ENCODE measurements around the gene ARHGDIA.
"Not testable (repeated sequence)": the region's sequence is repeated elsewhere in the genome, so short reads cannot be mapped to it uniquely, and the experiment has no call there.

ARHGDIA gene

DNA sequence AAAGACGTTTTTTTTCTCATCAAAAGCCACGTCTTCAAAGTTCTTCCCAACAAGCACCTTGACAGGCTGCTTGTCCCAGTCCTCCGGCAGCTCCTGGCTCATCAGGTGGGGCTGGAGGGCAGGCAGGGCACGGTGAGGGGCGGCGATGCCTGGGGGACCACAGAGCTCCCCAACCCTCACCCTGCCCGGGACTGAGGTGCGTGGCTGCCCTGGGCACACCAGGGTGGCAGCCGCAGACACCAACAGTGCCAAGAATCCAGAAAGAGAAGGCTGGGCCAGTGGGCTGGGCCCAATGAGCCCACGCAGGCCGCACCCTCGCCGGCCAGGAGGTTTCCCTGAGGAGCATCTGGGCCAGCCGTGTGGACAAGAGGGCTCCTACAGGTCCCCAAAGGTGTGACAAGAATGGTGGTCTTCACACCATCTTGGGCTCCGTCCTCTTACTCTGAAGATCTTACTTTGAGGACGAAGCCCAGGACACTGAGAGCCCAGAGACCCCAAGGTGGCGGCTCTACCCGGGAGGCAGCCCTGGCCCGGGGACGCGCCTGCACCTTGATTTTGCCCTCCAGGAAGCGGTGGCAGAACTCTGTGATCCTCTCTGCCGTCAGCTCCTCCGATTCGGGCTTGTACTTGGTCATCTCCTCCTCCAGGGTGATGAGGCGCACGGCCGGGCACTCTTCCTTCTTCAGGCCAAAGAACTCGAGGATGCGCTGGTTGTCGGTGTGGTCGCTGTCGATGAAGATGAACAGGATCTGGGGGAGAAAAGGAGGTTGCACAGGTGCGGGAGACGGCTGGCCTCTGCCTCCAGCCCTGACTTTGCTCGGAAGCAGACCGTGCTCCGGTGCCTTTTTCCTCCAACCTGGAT, 25.0 kb downstream of the ARHGDIA start:
- Mint-ChIP-seq H3K4me3 (no peak overlapping the region), H3K36me3 (peaks cover 3% of the 10 kb centered on the region), H3K9me3 (no peaks in the 10 kb centered on the region), H3K27me3 (no peaks in the 10 kb centered on the region), H3K27ac (no peak overlapping the region), H3K4me1 (no peaks in the 10 kb centered on the region)

DNA sequence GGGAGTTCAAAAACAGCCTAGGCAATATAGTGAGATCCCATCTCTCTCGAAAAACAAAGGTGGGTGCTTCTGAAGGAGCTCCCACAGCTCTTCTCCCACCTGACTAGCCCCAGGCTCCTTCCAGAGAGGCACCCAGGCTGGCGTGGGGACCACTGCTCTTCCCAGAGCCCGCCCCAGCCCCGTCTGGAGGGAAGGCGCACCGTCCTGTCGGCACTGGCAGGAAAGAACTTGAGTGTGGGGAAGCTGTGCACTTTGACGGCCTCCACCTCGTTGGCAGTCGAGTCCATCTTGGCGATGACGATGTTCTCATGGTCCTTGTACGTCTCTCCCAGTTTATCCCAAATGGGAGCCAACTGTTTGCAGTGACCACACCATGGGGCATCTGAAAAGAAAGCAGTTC, 25.8 kb downstream of the ARHGDIA start:
- Mint-ChIP-seq H3K36me3 (peaks cover 3% of the 10 kb centered on the region), H3K9me3 (no peaks in the 10 kb centered on the region), H3K4me1 (no peaks in the 10 kb centered on the region), H3K4me3 (no peak overlapping the region), H3K27ac (peak overlapping the region; percentile 59), H3K27me3 (no peaks in the 10 kb centered on the region)

DNA sequence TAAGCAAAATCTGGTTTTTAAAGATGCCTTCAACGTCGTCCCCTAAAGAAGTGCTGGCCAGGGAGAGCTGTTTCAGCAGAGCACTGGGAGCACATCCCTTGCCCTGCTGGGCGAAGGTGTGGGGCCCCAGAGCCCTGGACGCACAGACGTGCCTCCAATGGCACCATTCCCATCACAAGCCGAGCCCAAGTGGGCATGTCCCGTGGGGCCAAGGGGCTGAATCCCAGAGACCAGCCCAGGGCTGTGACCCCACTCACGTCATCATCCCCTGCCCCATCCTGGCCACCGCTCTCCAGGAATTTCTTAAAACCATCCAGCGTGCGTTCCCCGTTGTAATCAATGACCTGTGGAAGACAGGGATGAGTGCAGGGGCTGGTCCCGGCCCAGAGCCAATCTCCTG, 26.2 kb downstream of the ARHGDIA start:
- Mint-ChIP-seq H3K9me3 (no peaks in the 10 kb centered on the region), H3K4me1 (no peaks in the 10 kb centered on the region), H3K27ac (peak overlapping the region; percentile 59), H3K4me3 (no peak overlapping the region), H3K36me3 (peaks cover 3% of the 10 kb centered on the region), H3K27me3 (no peaks in the 10 kb centered on the region)

DNA sequence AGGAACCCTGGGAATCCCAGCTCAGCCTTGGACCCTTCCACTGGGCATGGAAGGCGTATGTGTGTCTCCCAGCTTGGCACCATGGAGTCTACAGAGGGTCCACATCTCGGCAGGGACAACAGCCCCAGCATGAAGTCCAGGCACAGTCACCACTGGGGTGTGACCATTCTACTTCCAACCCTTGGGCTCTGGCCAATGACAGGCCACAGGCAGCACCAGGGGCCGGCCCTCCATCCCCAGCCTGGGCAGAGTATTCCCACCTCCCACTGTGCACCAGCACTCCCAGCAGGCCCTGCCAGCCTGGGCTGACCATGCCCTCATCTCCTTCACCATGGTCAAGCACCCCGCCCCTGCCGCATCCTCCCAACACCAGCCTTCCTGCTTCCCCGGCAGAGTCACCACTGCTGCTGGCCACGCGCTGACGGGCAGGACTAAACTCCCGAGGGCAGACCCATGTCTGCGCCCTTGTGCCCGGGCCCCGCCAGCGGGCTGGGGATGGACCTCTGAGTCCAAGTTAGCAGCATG, 26.7 kb downstream of the ARHGDIA start:
- Mint-ChIP-seq H3K4me3 (no peak overlapping the region), H3K27me3 (no peaks in the 10 kb centered on the region), H3K4me1 (no peaks in the 10 kb centered on the region), H3K36me3 (peaks cover 3% of the 10 kb centered on the region), H3K9me3 (no peaks in the 10 kb centered on the region), H3K27ac (no peak overlapping the region)

DNA sequence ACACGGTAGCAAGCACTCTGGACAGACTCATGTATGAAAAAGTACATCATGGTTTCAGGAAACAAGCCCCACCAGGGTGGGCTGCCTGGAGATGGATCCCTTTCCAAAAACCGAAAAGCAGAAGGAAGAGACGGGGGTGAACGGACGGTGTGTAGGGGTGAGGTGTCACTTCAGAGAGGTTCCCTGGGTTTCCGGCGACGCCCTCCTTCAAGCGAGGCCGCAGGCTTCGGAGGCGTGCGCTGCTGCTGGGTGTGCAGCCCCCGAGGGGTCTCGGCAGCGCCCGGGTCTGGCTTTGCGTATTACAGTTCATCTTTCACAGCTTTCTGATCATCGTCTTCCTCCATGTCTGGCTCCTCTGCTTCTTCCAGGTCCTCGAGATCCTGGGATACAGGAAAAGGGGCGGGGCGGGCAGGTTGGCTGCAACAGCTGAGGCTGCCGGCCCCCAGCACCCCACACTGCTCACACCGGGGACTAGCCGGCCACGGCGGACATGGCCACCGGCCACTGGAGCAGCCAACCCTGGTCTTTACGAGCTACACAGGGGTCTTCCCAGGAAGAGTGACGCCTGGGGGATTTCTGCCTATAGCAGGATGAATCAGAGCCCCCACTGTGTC, 27.3 kb downstream of the ARHGDIA start:
- Mint-ChIP-seq H3K4me1 (no peaks in the 10 kb centered on the region), H3K9me3 (no peaks in the 10 kb centered on the region), H3K27ac (no peak overlapping the region), H3K27me3 (no peaks in the 10 kb centered on the region), H3K4me3 (no peak overlapping the region), H3K36me3 (peaks cover 3% of the 10 kb centered on the region)

DNA sequence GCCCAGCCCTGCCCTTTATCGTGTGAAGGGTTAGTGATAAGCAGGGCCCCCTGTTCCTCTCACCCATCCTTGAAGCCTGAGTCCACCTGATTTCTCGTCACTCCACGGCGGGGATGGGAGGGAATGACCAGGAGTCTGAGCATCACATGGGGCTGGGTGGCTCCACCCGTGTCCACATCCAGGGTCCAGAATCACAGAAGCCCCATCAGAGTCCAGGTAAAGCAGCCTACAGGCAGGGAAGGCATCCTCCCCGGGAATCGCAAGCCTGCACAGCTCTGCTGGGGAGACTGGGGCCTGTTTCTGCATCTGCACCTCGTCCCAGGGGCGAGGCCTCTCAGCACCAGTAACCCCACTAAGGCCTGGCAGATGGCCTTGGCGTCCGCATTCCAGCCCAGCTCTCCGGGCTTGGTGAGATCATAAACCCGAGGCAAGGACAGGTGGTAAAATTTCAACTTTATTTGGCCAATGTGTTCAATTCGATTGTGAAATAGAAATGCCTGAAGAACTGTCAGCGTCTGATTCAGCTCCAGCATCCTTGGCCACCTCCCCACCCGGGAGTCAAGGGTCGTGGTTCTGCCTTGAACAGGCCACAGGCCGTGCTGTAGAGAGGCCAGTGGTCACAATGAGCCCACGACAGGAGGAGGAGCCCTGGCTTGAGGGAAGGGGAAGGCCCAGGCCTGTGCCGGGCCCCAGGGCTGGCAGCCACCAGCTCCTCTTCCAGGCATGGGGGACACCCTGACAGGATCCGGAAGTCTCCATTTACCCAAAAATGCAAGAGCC, 28.2 kb downstream of the ARHGDIA start:
- no peaks in the 10 kb centered on the region for H3K9me3 Mint-ChIP-seq
- H3K27ac Mint-ChIP-seq, result no peak overlapping the region
- peaks cover 3% of the 10 kb centered on the region for H3K36me3 Mint-ChIP-seq
- no peak overlapping the region for H3K4me3 Mint-ChIP-seq
- no peaks in the 10 kb centered on the region for H3K4me1 Mint-ChIP-seq
- no peaks in the 10 kb centered on the region for H3K27me3 Mint-ChIP-seq

DNA sequence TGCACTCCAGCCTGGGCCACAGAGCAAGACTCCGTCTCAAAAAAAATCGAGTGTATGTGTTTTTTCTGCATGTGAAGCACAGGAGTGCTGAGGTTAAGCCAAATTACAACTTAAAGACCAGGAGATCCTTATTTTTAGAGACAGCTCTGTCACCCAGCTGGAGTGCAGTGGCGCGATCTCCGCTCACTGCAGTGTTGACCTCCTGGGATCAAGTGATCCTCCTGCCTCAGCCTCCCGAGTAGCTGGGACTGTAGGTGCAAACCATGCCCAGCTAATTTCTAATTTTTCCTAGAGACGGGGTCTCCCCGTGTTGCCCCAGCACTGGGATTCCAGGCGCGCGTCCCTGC, 28.8 kb downstream of the ARHGDIA start:
- no peaks in the 10 kb centered on the region for H3K4me1 Mint-ChIP-seq
- H3K27me3 Mint-ChIP-seq, result no peaks in the 10 kb centered on the region
- no peak overlapping the region for H3K27ac Mint-ChIP-seq
- no peaks in the 10 kb centered on the region for H3K9me3 Mint-ChIP-seq
- no peak overlapping the region for H3K4me3 Mint-ChIP-seq
- H3K36me3 Mint-ChIP-seq, result peaks cover 3% of the 10 kb centered on the region

DNA sequence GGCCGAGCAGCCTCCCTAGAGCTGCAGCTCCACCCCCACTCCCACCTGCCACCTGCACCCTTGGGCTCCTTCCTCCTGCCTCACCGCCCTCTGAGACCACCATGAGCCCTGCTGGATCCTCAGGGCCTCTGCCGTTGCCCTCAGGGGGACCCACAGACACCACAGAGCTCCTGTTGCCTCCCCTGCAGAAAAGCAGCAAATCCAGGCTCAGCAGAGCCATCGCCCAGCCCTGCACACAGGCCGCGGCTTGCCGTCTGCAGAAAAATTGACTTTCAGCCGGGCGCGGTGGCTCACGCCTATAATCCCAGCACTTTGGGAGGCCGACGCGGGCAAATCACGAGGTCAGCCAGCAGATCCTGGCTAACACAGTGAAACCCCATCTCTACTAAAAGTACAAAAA, 29.3 kb downstream of the ARHGDIA start:
- Mint-ChIP-seq H3K36me3 (peaks cover 3% of the 10 kb centered on the region), H3K9me3 (no peaks in the 10 kb centered on the region), H3K27me3 (no peaks in the 10 kb centered on the region), H3K4me3 (no peak overlapping the region), H3K27ac (peak overlapping the region; percentile 30), H3K4me1 (no peaks in the 10 kb centered on the region)

DNA sequence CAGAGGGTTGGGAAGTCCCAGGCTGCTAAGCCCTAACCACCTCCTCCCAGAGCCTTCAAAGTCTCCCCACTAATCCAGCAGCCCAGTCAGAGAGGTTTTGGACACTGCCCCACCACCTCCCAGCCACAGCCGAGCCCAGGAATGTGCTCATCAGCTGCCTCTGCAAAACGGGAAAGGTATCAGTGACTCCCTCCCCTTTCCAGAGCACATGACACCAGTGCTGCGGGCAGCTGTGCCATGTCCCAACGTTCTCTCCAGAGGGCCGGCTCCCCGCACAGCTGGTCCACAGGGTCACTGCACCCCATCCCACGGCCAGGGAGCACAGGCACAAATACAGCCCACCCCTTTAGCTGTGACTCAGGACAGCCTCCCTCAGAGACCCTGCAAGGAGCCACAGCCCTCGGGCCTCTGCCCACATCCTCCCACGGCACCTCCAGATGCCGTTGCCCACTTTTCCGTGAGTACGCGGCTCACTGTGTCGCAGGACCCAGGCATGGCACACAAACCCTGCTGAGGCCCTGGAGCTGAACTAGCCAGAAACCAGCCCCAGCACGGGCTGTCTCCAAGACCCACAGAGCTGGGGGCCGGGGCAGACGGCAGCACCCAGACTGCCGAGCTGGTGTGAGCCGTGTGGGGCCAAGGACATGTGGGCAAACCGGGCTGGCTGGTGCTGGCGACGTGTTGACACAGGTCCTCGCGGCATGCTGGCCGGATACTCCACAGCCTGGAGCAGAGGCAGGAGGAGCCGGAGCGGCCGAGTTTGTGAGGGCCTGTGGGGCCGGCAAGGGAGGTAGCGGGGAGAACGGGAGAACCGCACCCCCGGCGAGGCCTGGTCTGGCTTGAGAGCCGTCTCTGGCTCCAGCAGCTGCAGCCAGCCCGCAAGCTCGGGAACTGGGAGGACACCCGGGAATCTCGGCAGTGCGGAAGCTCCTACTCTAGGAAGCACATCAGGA, 30.0 kb downstream of the ARHGDIA start:
- H3K4me1 Mint-ChIP-seq, result no peaks in the 10 kb centered on the region
- no peaks in the 10 kb centered on the region for H3K9me3 Mint-ChIP-seq
- H3K27ac Mint-ChIP-seq, result no peak overlapping the region
- no peak overlapping the region for H3K4me3 Mint-ChIP-seq
- H3K27me3 Mint-ChIP-seq, result no peaks in the 10 kb centered on the region
- H3K36me3 Mint-ChIP-seq, result peaks cover 3% of the 10 kb centered on the region

DNA sequence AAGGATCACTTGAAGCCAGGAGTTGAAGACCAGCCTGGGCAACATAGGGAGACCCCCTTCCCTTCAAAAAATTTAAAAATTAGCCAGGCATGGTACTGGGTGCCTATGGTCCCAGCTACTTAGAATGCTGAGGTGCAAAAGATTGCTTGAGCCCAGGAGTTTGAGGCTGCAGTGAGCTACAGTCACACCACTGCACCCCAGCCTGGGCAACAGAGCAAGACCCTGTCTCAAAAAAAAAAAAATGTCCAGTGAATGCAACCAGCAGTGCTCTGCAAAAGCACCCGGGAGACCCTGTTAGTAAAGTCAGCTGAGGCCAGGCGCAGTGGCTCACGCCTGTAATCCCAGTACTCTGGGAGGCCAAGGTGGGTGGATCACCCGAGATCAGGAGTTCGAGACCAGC, 31.1 kb downstream of the ARHGDIA start:
- not testable (repeated sequence) for H3K9me3 Mint-ChIP-seq, H3K4me1 Mint-ChIP-seq, H3K27me3 Mint-ChIP-seq, H3K4me3 Mint-ChIP-seq, H3K27ac Mint-ChIP-seq, H3K36me3 Mint-ChIP-seq

DNA sequence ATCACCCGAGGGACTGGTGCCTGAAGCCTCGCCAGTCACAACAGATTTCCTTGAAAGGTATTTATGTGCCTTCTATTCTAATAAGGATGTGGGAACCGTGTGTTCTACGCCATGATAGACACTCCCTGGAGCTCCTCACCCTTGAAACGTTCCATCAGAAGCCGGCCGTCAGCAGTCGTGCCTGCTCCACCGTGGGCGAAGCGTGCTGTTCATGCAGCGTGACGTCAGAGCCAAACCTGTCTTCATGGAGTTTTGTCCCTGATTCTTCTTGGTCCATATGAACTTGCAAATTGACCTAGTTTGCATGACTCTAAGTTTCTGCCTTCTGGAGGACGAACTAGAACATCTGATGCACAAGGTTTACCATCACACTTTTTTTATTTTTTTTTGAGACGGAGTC, 31.8 kb downstream of the ARHGDIA start:
- no peaks in the 10 kb centered on the region for H3K4me1 Mint-ChIP-seq
- no peak overlapping the region for H3K27ac Mint-ChIP-seq
- no peaks in the 10 kb centered on the region for H3K27me3 Mint-ChIP-seq
- peaks cover 3% of the 10 kb centered on the region for H3K36me3 Mint-ChIP-seq
- H3K4me3 Mint-ChIP-seq, result no peak overlapping the region
- H3K9me3 Mint-ChIP-seq, result no peaks in the 10 kb centered on the region

DNA sequence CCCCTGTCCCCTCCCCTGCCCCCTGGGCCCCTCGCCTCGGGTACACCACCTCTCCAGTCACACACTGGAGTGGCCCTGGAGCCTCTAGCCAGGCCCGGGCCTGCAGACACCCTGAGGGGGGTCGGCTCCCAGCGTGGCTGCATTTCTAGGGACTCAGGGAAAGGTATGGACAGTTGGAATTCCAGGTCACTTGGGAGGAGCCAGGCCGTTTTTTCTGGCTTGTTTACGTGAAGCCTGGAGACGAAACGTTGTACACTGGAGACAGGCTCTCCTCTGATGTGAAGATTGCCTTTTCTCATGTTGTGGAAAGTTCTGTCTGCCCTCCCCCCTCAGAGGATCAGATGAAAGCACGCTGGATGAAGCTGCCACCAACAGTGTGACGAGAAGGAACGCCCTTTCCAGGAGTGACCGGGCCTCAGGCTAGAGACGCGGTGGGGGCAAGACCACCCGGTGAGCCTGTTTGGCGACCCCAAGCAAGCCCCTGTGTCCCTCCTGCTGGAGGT, 32.3 kb downstream of the ARHGDIA start:
- H3K4me1 Mint-ChIP-seq, result no peaks in the 10 kb centered on the region
- no peaks in the 10 kb centered on the region for H3K27me3 Mint-ChIP-seq
- H3K36me3 Mint-ChIP-seq, result peaks cover 3% of the 10 kb centered on the region
- H3K27ac Mint-ChIP-seq, result no peak overlapping the region
- no peak overlapping the region for H3K4me3 Mint-ChIP-seq
- H3K9me3 Mint-ChIP-seq, result no peaks in the 10 kb centered on the region

DNA sequence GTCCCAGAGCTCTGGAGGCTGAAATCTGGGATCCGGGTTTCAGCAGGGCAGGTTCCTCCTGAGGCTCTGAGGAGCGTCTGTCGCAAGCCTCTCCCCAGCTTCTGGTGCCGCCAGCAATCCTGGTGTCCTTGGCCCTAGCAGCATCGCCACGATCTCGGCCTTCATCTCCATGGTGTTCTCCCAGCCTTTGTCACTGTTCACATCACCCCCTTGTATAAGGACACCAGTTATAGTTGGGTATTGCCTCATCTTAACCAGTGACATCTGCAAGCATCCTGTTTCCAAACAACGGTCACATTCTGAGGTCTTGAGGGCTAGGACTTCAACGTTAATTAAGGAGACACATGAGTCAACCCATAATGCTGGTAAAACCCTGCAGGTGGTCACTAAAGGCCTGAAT, 33.5 kb downstream of the ARHGDIA start:
- no peaks in the 10 kb centered on the region for H3K27me3 Mint-ChIP-seq
- H3K27ac Mint-ChIP-seq, result no peak overlapping the region
- H3K9me3 Mint-ChIP-seq, result no peaks in the 10 kb centered on the region
- H3K36me3 Mint-ChIP-seq, result no peaks in the 10 kb centered on the region
- H3K4me1 Mint-ChIP-seq, result no peaks in the 10 kb centered on the region
- no peak overlapping the region for H3K4me3 Mint-ChIP-seq

DNA sequence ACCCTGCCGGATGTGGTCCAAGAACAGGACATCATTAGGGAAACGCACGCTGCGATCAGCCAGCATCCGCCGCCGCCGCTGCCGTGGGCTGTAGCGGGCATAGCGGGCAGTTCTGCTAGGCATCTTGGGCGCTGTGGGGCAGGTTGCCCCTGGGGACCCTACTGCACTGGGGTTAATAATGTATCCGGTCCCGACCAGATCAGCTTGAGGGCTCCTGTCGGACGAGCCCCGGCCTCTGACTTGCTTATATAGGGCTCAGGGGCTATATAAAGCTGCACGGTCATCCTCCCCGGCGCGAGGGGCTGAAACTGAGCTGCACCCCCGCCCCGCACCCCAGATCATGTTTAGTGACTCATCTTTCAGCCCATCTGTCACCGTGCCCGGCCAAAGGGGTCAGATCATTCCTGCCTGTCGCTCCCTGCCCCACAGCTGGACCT, 36.3 kb downstream of the ARHGDIA start, which contains the start of gene PPP1R27:
TSS of gene PPP1R27 (minus strand) at position 220 of the 437 bp plus-strand sequence. CDS start at position 123, 97 bp downstream.
- Mint-ChIP-seq H3K9me3 (no peaks in the 10 kb centered on the region), H3K4me3 (peak within 1 kb of the TSS; percentile 84), H3K27ac (peak within 1 kb of the TSS; percentile 83), H3K36me3 (no peaks in the 10 kb centered on the region), H3K4me1 (peaks cover 14% of the 10 kb centered on the region), H3K27me3 (no peaks in the 10 kb centered on the region)
